ENCODE measurements around the gene ULK1. TPM values are rescaled to one million over a fixed set of nuclear protein-coding genes. Genes with fewer than 3 reads are reported as not detected.

The ULK1 gene
- total RNA-seq, 3 donors from 2014 or later = 16.3 to 17.9 (median 16.7) TPM

DNA sequence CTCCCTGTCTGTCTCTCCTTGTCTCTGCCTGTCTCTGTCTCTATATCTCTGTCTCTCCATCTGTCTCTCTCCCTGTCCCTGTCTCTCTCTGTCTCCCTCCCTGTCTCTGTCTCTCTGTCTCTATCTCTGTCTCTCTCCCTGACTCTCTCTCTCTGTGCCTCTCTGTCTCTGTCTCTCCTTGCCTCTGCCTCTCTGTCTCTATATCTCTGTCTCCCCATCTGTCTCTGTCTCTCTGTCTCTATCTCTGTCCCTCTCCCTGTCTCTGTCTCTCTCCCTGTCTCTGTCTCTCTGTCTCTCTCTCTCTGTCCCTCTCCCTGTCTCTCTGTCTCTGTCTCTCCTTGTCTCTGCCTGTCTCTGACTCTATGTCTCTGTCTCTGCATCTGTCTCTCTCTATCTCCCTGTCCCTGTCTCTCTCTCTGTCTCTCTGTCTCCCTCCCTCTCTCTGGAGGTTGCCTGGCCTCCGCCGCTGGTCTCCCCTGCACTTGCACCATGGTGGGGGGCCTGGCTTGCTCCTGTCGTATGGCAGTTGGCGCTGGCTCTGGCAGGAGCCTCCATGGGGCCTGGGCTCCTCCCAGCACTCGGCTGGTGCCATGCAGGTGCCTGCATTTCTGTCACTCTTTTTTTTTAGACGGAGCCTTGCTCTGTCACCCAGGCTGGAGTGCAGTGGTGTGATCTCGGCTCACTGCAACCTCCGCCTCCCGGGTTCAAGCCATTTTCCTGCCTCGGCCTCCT, 37.9 kb upstream of the ULK1 start:
- H3K4me3 Mint-ChIP-seq = no peak overlapping the region
- no peaks in the 10 kb centered on the region for H3K9me3 Mint-ChIP-seq
- no peaks in the 10 kb centered on the region for H3K27me3 Mint-ChIP-seq (ENCODE audit: low read depth)
- DNase-seq (no peak), ATAC-seq (no peak)
- H3K4me1 Mint-ChIP-seq (ENCODE audit: low read depth) = peaks cover 9% of the 10 kb centered on the region
- no peaks in the 10 kb centered on the region for H3K36me3 Mint-ChIP-seq (ENCODE audit: insufficient read depth)

DNA sequence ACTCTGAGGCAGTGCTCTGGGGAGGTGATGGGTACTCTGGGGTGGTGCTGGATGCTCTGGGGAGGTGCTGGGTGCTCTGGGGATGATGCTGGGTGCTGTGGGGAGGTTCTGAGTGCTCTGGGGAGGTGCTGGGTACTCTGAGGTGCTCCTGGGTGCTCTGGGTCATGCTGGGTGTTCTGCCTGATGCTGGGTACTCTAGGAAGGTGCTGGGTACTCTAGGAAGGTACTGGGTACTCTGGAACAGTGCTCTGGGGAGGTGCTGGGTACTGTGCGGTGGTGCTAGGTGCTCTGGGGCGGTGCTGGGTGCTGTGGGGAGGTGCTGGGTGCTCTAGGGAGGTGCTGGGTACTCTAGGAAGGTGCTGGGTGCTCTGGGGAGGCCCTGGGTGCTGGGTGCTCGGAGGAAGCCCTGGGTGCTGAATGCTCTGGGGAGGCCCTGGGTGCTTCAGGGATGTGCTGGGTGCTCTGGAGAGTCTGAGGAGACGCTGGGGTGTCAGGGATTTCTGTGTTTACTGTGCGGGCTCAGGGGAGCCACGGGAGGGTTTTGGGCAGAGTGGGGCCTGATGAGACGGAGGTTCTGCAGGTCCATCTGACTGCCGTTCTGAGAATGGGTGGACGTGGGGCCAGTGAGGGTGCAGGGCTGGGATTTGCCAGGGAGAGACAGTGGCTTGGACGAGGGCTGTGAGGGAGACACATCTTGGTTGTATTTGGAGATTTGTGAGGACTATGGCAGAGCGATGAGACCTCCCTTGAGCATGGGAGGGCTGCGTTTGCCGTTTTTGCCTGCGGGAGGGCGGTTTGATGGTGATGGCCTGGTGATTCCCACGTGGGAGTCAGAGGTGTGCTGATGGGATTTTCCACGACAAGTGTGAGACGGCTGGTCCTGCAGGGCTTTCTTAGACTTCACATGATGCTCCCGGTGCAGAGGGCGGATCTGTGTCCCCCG, 36.2 kb upstream of the ULK1 start:
- Mint-ChIP-seq H3K4me3 (no peak overlapping the region), H3K36me3 (ENCODE audit: insufficient read depth) (no peaks in the 10 kb centered on the region), H3K27me3 (ENCODE audit: low read depth) (no peaks in the 10 kb centered on the region), H3K4me1 (ENCODE audit: low read depth) (peaks cover 9% of the 10 kb centered on the region), H3K9me3 (no peaks in the 10 kb centered on the region)
- DNase-seq = no peak
- ATAC-seq = no peak

DNA sequence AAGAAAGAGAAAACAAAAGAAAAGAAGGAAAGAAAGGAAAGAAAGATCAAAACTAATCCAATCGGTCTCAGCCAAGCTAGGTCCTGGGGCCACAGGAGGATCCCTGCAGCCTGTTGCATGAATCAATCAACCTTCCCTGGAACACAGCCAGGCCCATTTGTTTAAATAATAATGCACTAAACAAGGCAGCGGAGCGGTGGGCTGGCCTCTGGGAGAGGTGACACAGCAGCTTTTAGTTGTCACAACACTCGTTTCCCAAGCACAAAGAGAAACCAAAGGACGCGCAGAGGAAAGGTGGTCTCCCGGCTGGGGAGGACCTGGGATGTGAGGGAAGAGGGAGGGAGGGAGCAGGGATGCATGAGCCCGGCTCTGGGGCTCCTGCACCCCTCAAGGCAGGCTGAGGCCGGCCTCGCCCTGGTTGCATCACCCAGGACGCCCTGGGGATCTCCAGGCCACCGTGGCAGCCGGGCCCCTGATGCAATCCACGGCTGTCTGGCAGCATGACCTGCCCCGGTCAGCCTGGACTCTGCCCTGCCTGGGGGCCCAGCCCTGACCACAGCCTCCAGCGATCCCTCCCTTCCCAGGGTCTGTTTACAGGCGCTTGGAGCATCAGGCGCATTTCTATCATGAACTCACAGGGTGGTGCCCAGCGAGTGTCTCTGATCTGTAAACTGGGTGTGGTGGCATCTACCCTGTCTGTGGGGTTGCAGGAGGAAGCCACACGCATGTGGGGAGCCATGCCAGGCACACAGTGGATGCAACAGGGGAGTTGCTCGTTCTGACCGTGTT, 33.8 kb upstream of the ULK1 start:
- Mint-ChIP-seq H3K4me3 (no peak overlapping the region), H3K27me3 (ENCODE audit: low read depth) (no peaks in the 10 kb centered on the region), H3K9me3 (no peaks in the 10 kb centered on the region), H3K36me3 (ENCODE audit: insufficient read depth) (no peaks in the 10 kb centered on the region), H3K4me1 (ENCODE audit: low read depth) (peaks cover 9% of the 10 kb centered on the region)
- no peak for DNase-seq
- ATAC-seq = no peak

DNA sequence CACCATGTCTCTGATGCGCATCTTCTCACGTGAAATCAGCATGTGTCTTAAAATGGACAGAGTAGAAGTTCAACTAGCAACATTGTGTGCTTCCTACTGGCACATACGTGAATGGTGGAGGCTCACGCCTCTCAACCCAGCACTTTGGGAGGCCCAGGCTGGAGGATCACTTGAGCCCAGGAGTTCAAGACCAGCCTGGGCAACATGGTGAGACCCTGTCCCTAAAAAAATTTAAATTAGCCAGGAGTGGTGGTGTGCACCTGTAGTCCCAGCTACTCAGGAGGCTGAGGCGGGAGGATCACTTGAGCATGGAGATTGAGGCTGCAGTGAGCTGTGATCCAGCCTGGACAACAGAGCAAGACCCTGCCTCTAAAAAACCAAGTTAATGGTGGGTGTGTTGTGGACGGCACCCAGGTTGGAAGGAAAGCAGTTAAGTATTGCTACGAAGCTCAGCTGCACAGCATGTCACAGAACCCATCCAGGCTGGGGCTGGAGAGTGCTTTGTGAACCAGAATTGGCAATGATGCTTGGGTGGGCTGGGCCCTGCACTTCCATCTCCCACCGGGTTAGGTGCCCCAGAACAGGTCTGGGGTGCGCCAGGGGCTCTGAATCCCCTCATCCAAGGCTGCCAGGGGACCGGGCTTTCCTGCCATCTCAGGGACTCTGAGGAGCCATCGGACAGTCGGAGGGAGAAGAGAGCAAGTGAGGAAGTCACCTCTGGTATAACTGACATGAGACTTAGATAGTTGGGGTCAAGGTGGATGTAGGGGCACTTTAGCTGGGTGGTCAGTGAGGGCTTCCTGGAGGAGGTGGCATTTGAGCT, 33.0 kb upstream of the ULK1 start:
- H3K36me3 Mint-ChIP-seq (ENCODE audit: insufficient read depth) = no peaks in the 10 kb centered on the region
- DNase-seq (no peak), ATAC-seq (no peak)
- peaks cover 9% of the 10 kb centered on the region for H3K4me1 Mint-ChIP-seq (ENCODE audit: low read depth)
- H3K9me3 Mint-ChIP-seq = no peaks in the 10 kb centered on the region
- no peaks in the 10 kb centered on the region for H3K27me3 Mint-ChIP-seq (ENCODE audit: low read depth)
- no peak overlapping the region for H3K4me3 Mint-ChIP-seq

DNA sequence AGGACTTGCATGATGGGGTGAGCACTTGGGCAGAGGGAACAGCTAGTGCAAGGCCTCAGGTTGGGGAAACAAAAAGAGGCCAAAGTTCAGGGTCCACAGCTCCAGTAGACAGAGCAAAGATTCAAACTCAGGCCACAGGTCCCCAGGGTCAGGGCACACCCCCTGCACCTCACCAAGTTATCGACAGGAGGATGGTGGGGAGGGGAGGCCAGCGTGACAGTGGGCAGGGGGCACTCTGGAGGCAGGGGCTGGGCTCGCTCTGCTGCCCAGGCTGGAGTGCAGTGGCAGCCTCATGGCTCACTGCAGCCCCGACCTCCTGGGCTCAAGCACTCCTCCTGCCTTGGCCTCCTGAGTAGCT, 32.4 kb upstream of the ULK1 start:
- DNase-seq (no peak), ATAC-seq (no peak)
- H3K4me3 Mint-ChIP-seq = no peak overlapping the region
- no peaks in the 10 kb centered on the region for H3K9me3 Mint-ChIP-seq
- H3K36me3 Mint-ChIP-seq (ENCODE audit: insufficient read depth) = no peaks in the 10 kb centered on the region
- peaks cover 9% of the 10 kb centered on the region for H3K4me1 Mint-ChIP-seq (ENCODE audit: low read depth)
- H3K27me3 Mint-ChIP-seq (ENCODE audit: low read depth) = no peaks in the 10 kb centered on the region

DNA sequence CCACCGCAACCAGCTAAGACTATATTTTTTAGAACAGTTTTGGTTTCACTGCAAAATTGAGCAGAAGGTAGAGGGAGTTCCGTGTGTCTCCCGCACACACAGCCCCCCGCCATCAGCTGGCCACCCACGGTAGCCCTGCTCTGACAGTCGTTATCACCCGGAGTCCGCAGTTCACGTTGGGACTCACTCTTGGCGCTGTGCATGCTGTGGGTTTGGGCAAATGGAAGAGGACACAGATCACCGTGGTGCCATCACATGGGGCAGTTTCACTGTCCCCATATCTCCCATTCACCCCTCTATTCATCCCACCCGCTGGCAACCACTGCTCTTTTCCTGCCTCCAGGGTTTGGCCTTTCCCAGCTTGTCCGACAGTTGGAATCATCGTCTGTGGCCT, 31.8 kb upstream of the ULK1 start:
- no peaks in the 10 kb centered on the region for H3K27me3 Mint-ChIP-seq (ENCODE audit: low read depth)
- no peak overlapping the region for H3K4me3 Mint-ChIP-seq
- H3K36me3 Mint-ChIP-seq (ENCODE audit: insufficient read depth) = no peaks in the 10 kb centered on the region
- H3K4me1 Mint-ChIP-seq (ENCODE audit: low read depth) = peaks cover 9% of the 10 kb centered on the region
- ATAC-seq (no peak), DNase-seq (no peak)
- H3K9me3 Mint-ChIP-seq = no peaks in the 10 kb centered on the region

DNA sequence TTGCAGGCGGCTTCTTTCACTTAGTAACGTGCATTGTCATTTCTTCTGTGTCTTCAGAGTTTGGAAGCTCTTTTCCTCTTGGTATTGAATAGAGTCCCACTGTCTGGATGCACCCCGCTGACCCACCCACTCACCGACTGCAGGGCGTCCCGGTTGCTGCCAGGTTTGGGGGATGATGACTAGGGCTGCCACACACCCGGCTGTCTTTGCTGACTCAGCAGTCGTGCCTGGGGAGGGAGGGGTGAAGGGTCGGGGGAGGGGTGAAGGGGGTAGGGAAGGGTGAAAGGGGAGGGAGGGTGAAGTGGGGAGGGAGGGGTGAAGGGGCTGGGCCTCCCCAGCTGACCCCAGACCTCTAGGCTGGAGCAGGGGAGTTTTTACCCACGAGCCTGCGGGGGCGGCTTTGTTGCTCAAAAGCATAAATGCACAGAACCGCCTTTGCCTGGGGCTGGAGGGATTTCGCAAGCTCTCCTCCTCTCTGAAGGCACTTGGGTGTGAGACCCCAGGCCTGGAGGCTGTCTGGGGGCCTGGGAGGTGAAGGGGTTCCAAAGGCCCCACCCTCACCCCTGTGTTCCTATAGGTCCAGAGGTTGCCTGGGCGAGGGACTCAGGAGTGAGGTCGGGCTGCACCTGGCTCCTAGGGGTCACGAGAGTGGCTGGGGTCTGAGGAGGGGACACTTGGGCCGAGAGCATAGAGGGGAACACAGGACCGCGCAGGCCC, 31.3 kb upstream of the ULK1 start:
- ATAC-seq (no peak), DNase-seq (no peak)
- no peaks in the 10 kb centered on the region for H3K36me3 Mint-ChIP-seq (ENCODE audit: insufficient read depth)
- no peaks in the 10 kb centered on the region for H3K9me3 Mint-ChIP-seq
- no peak overlapping the region for H3K4me3 Mint-ChIP-seq
- H3K4me1 Mint-ChIP-seq (ENCODE audit: low read depth) = peaks cover 9% of the 10 kb centered on the region
- no peaks in the 10 kb centered on the region for H3K27me3 Mint-ChIP-seq (ENCODE audit: low read depth)

DNA sequence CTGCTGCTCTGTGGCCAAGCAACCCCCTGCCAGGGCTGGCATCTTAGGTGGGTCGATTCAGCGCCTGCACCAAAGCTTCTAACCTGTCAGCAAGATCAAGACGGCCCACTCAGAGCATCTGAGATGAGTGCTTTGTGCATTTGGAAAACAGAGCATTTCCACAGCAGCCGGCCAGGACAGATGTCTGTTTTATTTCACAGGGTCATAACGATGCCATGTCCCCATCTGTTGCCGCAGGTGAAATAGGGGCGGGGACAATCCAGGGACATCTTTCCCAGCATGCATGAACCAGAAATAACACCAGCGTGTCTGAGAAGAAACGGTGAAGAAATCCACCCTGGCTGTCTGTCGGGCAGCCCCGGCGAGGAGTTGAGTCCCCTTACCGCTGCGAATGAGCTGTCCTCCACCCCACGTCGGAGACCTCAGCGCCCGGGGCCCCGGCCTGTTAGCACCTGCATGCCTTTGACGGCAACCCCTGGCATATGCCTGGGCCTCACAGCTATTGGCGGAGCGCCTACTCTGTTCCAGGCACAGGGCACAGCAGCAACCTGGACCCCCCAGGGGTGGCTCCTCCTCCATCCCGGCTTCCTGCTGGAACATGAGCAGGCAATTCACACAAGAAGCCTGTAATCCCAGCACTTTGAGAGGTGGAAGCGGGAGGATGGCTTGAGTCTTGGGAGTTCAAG, 30.6 kb upstream of the ULK1 start:
- H3K9me3 Mint-ChIP-seq = no peaks in the 10 kb centered on the region
- ATAC-seq (no peak), DNase-seq (no peak)
- H3K4me3 Mint-ChIP-seq = no peak overlapping the region
- no peaks in the 10 kb centered on the region for H3K27me3 Mint-ChIP-seq (ENCODE audit: low read depth)
- peaks cover 9% of the 10 kb centered on the region for H3K4me1 Mint-ChIP-seq (ENCODE audit: low read depth)
- no peaks in the 10 kb centered on the region for H3K36me3 Mint-ChIP-seq (ENCODE audit: insufficient read depth)

DNA sequence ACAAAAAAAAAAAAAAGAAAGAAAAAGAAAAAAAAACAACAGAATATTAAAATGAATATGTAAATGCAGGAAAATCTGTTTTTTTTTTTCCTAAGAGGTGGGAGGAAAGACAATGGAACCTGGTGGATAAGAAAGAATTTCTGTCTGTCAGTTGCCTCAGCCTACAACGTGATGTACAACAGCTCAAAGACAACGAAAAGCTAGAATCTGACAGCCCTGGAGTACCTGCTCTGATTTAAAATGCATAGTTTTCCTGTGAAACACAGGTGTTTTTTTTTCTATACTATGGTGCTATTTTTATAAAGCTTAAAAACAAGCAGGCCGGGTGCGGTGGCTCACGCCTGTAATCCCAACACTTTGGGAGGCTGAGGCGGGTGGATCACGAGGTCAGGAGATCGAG, 30.0 kb upstream of the ULK1 start:
- H3K4me1 Mint-ChIP-seq (ENCODE audit: low read depth) = peaks cover 9% of the 10 kb centered on the region
- DNase-seq (no peak), ATAC-seq (no peak)
- H3K27me3 Mint-ChIP-seq (ENCODE audit: low read depth) = no peaks in the 10 kb centered on the region
- H3K36me3 Mint-ChIP-seq (ENCODE audit: insufficient read depth) = no peaks in the 10 kb centered on the region
- H3K9me3 Mint-ChIP-seq = no peaks in the 10 kb centered on the region
- no peak overlapping the region for H3K4me3 Mint-ChIP-seq

DNA sequence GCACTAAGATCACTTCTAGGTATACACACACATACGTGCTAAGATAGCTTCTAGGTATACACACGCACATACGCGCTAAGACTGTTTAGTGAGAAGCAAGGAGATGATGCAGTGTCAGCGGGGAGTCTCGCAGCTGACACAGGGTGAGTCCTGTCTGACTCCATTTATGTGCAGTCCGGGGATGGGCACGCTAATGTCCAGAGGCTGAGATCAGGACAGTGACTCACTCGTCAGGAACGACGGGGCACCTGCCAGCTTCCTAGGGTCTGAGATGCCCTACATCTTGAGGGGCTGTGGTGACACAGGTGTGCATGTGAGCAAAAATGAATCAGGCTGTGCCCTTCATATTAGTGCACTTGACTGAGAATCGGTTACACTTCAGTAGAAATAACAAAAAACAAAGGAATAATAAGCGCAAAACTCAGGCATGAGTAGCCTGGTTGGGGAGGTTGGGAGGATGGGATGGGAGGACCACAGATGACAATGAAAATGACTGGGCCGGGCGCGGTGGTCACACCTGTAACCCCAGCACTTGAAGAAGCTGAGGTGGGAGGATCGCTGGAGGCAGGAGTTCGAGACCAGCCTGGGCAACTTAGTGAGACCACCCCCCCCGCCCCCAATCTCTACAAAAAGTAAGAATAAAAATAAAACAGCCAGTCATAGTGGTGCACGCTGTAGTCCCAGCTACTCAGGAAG, 29.1 kb upstream of the ULK1 start:
- DNase-seq (no peak), ATAC-seq (no peak)
- Mint-ChIP-seq H3K36me3 (ENCODE audit: insufficient read depth) (no peaks in the 10 kb centered on the region), H3K4me3 (no peak overlapping the region), H3K27me3 (ENCODE audit: low read depth) (no peaks in the 10 kb centered on the region), H3K9me3 (no peaks in the 10 kb centered on the region), H3K4me1 (ENCODE audit: low read depth) (peaks cover 9% of the 10 kb centered on the region)

DNA sequence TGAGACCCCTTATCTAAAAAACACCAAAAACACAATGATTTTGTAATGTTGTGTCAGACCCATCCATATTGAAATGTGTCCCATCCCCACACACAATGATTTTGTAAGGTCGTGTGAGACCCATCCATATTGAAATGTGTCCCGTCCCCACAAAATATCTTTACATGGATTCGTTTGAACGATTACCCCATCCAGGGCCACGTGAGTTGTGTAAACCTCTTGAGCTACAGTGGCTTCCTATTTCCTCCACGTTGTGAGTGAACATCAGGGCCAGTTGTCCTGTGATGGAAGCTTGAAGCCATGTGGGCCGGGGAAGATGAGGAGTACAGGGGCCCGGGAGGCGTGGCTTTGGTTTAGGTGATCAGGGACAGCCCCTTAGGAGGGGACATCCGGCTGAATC, 27.0 kb upstream of the ULK1 start:
- DNase-seq (no peak), ATAC-seq (no peak)
- Mint-ChIP-seq H3K36me3 (ENCODE audit: insufficient read depth) (no peaks in the 10 kb centered on the region), H3K27me3 (ENCODE audit: low read depth) (no peaks in the 10 kb centered on the region), H3K4me3 (no peak overlapping the region), H3K4me1 (ENCODE audit: low read depth) (peaks cover 2% of the 10 kb centered on the region), H3K9me3 (no peaks in the 10 kb centered on the region)

DNA sequence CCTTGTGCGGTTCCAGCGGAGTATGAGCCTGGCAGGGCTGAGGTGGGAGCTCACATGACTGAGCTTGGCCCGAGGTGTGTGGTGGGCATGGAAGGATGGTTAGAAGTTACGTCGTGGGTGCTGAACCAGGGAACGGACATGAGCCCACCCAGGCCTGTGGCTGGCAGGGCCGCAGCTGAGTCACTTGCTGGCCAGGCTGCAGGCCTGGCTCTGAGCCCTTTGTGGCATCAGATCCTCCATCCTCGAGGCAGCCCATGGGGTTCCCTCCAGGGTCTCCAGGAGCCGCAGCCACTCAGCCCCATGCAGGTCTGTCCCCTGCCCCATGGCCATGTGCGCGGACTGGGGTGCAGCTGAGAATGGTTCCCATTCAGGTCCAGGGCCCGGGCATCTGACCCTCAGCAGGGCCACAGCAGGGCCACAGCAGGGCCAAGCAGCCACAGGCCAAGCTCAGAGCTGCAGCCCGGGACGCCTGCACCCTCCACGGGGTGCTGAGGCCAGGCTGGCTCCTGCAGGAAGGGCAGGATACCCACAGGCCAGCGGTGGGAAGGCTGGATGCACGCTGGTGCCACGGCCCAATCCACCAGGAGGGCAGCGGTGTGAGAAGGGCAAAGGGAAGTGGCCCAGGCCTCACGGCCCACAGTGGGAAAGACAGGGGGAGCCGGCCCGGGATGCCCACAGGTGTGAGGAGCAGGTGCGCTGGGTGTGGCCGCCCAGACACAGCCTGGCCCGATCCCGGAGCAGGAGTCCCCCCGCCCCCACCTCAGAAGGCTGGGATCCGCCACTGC, 26.3 kb upstream of the ULK1 start:
- Mint-ChIP-seq H3K27me3 (ENCODE audit: low read depth) (no peaks in the 10 kb centered on the region), H3K4me1 (ENCODE audit: low read depth) (peaks cover 2% of the 10 kb centered on the region), H3K9me3 (no peaks in the 10 kb centered on the region), H3K36me3 (ENCODE audit: insufficient read depth) (no peaks in the 10 kb centered on the region), H3K4me3 (no peak overlapping the region)
- no peak for DNase-seq
- ATAC-seq = no peak

Measured in activated T-cell treated with anti-CD3 and anti-CD28 coated beads, Interleukin-2, amount 50 U/mL, for 4 hours (primary cell).